Nephron progenitor cell (in vitro differentiated cells): ENCODE data around the gene SMARCA2.

ENCODE experiments used
- DNase-seq: peaks from one replicate; pipeline ENCODE4 v3.0.0; 2021
- H3K27ac Mint-ChIP-seq: 2 replicates; pipeline ENCODE4 v1.8.0; 2021; ENCODE audit warnings: mild to moderate bottlenecking, moderate library complexity, mixed read lengths
- H3K27me3 Mint-ChIP-seq: 2 replicates; pipeline ENCODE4 v1.8.0; 2021; ENCODE audit warnings: mild to moderate bottlenecking, low read depth, mixed read lengths; ENCODE audit not compliant: poor library complexity
- H3K36me3 Mint-ChIP-seq: 2 replicates; pipeline ENCODE4 v1.8.0; 2021; ENCODE audit warnings: low read depth, mixed read lengths
- H3K4me1 Mint-ChIP-seq: 2 replicates; pipeline ENCODE4 v1.8.0; 2021; ENCODE audit warnings: mixed read lengths
- H3K4me3 Mint-ChIP-seq: 2 replicates; pipeline ENCODE4 v1.8.0; 2021; ENCODE audit warnings: mild to moderate bottlenecking, moderate library complexity, mixed read lengths
- H3K9me3 Mint-ChIP-seq: 2 replicates; pipeline ENCODE4 v1.8.0; 2021; ENCODE audit warnings: mild to moderate bottlenecking, moderate library complexity, mixed read lengths
- TF ChIP-seq, protein P1 (sequence below): fragments of 200-600 bp; sonication (generic); IDR thresholded peaks from 2 replicates; pipeline ENCODE4 v1.5.0; 2021; ENCODE audit warnings: antibody characterized with exemption

Gene SMARCA2

DNA sequence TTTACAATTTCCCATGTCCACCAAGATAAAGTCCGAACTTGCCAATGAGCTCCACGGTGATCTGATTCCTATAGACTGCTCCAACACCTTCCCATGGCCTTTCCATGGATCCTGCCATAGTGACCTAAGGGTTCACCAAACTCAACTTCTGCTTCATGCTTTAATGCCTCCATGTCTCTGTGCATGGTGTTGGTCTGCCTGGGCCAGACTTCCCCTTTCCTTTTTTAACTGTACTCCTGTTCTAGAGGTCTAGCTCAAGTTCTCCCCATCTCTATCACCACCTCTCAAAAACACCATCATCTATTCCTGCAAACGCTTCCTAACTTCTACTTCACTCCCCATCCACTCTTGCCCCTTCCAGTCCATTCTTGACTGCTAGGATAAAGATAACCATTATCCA lies 14.8 kb upstream of the SMARCA2 start:
- H3K27ac Mint-ChIP-seq: no peak overlapping the region
- no peak overlapping the region for H3K4me3 Mint-ChIP-seq
- no peak for DNase-seq
- H3K27me3 Mint-ChIP-seq: no peaks in the 10 kb centered on the region
- H3K36me3 Mint-ChIP-seq: no peaks in the 10 kb centered on the region
- TF ChIP-seq, protein P1, sequence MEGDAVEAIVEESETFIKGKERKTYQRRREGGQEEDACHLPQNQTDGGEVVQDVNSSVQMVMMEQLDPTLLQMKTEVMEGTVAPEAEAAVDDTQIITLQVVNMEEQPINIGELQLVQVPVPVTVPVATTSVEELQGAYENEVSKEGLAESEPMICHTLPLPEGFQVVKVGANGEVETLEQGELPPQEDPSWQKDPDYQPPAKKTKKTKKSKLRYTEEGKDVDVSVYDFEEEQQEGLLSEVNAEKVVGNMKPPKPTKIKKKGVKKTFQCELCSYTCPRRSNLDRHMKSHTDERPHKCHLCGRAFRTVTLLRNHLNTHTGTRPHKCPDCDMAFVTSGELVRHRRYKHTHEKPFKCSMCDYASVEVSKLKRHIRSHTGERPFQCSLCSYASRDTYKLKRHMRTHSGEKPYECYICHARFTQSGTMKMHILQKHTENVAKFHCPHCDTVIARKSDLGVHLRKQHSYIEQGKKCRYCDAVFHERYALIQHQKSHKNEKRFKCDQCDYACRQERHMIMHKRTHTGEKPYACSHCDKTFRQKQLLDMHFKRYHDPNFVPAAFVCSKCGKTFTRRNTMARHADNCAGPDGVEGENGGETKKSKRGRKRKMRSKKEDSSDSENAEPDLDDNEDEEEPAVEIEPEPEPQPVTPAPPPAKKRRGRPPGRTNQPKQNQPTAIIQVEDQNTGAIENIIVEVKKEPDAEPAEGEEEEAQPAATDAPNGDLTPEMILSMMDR: no peak
- H3K4me1 Mint-ChIP-seq: no peaks in the 10 kb centered on the region
- no peaks in the 10 kb centered on the region for H3K9me3 Mint-ChIP-seq

DNA sequence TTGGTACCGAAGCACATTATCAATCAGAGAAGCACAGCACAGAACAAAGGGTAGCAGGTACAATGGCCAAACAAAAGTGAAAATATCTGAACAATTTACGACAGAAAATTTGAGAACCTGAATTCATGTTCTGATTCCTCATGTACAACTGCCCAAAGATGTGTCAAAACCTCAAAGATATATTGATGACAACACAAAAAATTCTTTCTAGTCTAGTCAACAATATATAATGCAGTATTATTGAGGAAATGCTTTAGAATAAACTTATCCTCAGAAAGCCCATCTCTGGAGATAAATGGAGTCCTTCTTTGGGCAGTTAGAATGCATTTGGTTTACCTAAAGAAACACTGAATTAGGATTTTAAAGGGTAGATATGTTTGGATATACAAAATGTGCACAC lies 6.8 kb upstream of the SMARCA2 start:
- H3K27me3 Mint-ChIP-seq: peaks cover 27% of the 10 kb centered on the region
- TF ChIP-seq, protein P1: no peak
- no peaks in the 10 kb centered on the region for H3K4me1 Mint-ChIP-seq
- DNase-seq: no peak
- no peak overlapping the region for H3K27ac Mint-ChIP-seq
- no peaks in the 10 kb centered on the region for H3K36me3 Mint-ChIP-seq
- H3K4me3 Mint-ChIP-seq: no peak overlapping the region
- H3K9me3 Mint-ChIP-seq: peaks cover 8% of the 10 kb centered on the region

DNA sequence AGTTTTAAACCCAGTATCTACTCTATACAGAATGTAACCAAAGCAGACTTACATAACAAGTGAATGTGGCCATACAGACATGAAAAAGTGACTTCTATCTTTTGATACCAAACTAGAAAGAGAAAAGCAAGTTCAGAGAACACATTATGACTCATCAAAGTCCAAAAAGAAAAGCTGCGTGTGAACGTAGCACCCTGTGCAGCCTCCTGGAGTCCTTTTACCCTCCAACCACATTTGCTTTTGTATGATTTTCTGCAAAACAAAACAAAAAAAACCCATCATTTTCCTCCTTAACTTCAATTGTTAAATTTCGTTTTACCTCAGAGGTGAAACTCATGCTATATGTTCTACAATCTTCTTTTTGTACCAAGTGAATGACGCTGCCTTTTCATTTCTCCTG lies 2.8 kb upstream of the SMARCA2 start:
- H3K36me3 Mint-ChIP-seq: no peaks in the 10 kb centered on the region
- H3K4me1 Mint-ChIP-seq: peaks cover 10% of the 10 kb centered on the region
- H3K27me3 Mint-ChIP-seq: peaks cover 54% of the 10 kb centered on the region
- no peak overlapping the region for H3K4me3 Mint-ChIP-seq
- H3K27ac Mint-ChIP-seq: no peak overlapping the region
- peaks cover 8% of the 10 kb centered on the region for H3K9me3 Mint-ChIP-seq
- no peak for DNase-seq
- TF ChIP-seq, protein P1: no peak

DNA sequence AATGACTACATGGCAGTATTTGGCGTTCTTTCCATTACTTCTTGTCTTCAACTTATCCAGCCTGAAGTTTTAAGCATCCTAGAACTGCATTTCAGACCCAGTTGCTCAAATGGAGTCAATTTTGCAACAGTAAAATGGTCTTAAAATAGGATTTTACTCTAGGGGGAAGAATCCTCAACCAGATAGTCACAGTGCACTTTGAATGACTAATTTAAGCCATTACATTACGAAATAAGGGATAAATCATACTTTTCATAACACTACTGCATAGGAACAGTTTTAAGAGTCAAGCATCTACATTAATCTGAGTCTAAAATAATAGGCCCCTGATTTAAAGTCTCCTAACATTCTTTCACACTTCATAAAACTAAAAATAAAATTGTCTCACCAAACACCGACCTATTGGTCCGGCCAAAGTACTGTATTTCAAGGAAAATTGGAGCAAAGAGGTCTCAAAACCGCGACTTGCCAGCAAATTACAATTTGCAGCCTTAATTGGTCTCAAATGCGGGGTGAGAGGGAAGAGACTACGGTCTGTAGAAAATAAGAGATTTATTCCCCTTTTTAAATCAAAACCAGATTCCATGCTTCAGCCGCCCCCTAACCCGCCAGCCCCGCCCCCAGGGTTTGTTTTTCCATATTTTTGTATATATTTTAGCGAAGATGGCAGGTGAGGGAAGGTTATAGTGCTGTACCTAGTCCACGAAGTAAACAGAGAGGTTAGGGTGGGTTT lies 1.2 kb upstream of the SMARCA2 start:
- H3K9me3 Mint-ChIP-seq: peaks cover 8% of the 10 kb centered on the region
- peaks cover 23% of the 10 kb centered on the region for H3K4me1 Mint-ChIP-seq
- peak overlapping the region; percentile 95 for H3K4me3 Mint-ChIP-seq
- peaks cover 69% of the 10 kb centered on the region for H3K27me3 Mint-ChIP-seq
- no peak for DNase-seq
- H3K27ac Mint-ChIP-seq: no peak overlapping the region
- TF ChIP-seq, protein P1: no peak
- H3K36me3 Mint-ChIP-seq: no peaks in the 10 kb centered on the region

DNA sequence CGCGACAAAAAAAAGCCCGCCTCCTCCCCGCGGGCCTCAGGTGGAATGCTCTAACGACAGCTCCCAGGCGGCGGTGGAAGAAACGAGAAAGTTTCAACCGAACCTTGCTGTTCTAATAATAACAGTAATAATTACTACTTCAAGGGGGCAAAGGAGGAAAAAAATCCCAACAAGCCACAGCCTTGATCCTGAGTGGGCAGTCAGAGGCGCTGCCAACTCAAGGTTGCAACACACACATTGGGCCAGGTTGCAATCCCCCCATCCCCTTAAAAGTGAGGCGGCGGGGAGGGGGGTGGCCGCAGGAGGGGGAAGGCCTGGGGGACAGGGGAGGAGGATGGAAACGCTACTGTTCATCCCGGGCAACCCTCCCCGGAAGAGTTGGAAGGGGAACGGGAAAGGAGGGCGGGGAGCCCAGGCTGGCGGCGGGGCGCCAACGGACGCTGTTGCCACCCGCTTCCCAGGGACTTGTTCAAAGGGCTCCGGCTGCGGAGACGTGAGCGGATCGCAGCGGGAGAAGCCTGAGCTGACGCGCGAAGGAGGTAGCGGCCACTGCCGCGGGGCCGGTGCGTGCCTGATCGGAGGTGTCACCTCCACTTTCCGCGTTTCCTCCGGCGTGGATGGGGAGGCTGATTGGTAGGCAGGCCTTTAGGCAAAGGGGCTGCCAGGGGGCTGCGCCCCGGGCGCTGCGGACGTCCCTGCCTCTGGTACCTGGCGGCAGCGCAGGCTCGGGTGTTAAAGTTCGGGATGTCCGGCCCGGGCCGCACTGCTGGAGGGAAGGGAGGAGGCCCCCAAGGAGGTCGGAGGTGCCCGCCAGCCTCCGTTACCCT lies 647 bp downstream of the SMARCA2 start:
- no peak overlapping the region for H3K27ac Mint-ChIP-seq
- peaks cover 77% of the 10 kb centered on the region for H3K27me3 Mint-ChIP-seq
- H3K36me3 Mint-ChIP-seq: no peaks in the 10 kb centered on the region
- peaks cover 5% of the 10 kb centered on the region for H3K9me3 Mint-ChIP-seq
- peak overlapping the region; percentile 95 for H3K4me3 Mint-ChIP-seq
- H3K4me1 Mint-ChIP-seq: peaks cover 32% of the 10 kb centered on the region
- peak; percentile 63 for DNase-seq
- TF ChIP-seq, protein P1: no peak
